GM10266 (cell line): ENCODE results near the gene SOWAHB.

Experiments
- DNase-seq: peaks from one replicate; pipeline ENCODE4 v3.0.0; 2012; ENCODE audit errors: extremely low spot score
- TF ChIP-seq, protein P1 (sequence below): IDR thresholded peaks from 2 replicates; pipeline ENCODE4 v1.5.1; 2012; ENCODE audit warnings: mild to moderate bottlenecking, low read depth; ENCODE audit not compliant: control insufficient read depth, insufficient read depth; ENCODE audit errors: missing control alignments

SOWAHB gene

DNA sequence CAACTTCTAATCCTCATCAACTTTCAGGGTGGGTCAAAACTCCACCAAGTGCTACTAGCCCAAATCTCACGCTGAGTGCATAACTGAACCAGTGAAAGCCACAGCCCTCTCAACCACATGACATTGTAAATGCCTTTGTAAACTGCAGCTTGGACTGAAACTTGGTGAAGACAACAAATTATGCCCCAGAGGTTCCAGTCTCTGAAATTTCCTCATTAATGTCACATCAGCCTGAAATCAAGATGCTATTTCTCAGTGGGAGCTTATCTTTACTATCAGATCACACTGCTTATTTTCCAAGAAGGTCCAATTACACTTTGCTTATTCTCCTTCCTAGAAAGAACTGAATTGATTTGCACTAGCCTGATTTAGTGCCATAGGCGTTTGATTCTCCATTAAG, 46.6 kb downstream of the SOWAHB start:
- TF ChIP-seq, protein P1, sequence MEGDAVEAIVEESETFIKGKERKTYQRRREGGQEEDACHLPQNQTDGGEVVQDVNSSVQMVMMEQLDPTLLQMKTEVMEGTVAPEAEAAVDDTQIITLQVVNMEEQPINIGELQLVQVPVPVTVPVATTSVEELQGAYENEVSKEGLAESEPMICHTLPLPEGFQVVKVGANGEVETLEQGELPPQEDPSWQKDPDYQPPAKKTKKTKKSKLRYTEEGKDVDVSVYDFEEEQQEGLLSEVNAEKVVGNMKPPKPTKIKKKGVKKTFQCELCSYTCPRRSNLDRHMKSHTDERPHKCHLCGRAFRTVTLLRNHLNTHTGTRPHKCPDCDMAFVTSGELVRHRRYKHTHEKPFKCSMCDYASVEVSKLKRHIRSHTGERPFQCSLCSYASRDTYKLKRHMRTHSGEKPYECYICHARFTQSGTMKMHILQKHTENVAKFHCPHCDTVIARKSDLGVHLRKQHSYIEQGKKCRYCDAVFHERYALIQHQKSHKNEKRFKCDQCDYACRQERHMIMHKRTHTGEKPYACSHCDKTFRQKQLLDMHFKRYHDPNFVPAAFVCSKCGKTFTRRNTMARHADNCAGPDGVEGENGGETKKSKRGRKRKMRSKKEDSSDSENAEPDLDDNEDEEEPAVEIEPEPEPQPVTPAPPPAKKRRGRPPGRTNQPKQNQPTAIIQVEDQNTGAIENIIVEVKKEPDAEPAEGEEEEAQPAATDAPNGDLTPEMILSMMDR = no peak
- no peak for DNase-seq

DNA sequence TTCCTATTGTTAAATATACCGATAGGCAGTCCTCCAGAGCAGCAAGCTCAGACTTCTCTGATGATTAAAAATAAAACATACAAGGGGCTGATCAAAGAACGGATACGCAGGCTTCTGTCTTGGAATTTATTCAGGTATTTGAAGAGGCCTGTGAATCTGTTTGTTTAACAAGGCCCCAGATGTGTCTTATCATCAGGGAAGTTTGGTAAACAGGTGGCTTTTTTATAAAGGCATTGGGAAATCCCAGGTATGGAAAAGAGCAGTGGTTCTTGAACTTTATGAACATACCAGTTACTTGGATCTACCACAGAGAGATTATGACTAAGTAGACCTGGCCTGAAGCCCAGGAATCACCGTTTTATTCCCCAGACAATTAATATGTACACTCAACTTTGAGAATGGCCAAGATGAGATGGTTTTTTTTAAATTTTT, 47.9 kb downstream of the SOWAHB start:
- no peak for DNase-seq
- TF ChIP-seq, protein P1 = no peak
